GM12892 (cell line): ENCODE measurements around the gene FAM161A.

Source experiments
- POLR2A ChIP-seq: IDR thresholded peaks from 2 replicates; pipeline ENCODE4 v1.6.1; 2011; ENCODE audit warnings: low read depth, low read length, control low read depth
- POLR2AphosphoS5 ChIP-seq: IDR thresholded peaks from 2 replicates; pipeline ENCODE4 v1.6.1; 2011; ENCODE audit warnings: low read depth, low read length, control low read depth
- TAF1 ChIP-seq: IDR thresholded peaks from 2 replicates; pipeline ENCODE4 v1.6.1; 2011; ENCODE audit warnings: low read depth, mild to moderate bottlenecking, control low read depth, low read length, borderline replicate concordance

GRCh38 chr2:61876400-61876799 is 22.5 kb upstream of the FAM161A start:
- no peak for TF ChIP-seq TAF1
- no peak for TF ChIP-seq POLR2AphosphoS5
- TF ChIP-seq POLR2A = no peak
